SK-N-SH (cell line): ENCODE results near the gene ZNF547.

Experiments
- EP300 ChIP-seq, 2 experiments: IDR thresholded peaks; 2 replicates each; pipeline versions ENCODE4 v1.4.0 to v1.6.1; 2012; ENCODE audit warnings: borderline replicate concordance in 1 of 2, low read depth in 1 of 2, low read length in 1 of 2
- TF ChIP-seq, protein P1 (sequence below): fragments of 150-350 bp; IDR thresholded peaks from 2 replicates; pipeline ENCODE4 v1.6.1; 2017; ENCODE audit warnings: antibody characterized with exemption, low read length, low read depth, borderline replicate concordance
- TF ChIP-seq, protein P2 (sequence below): fragments of 200-600 bp; sonication (generic); IDR thresholded peaks from 2 replicates; pipeline ENCODE4 v1.6.1; 2017; ENCODE audit warnings: antibody characterized with exemption, mild to moderate bottlenecking, moderate library complexity
- TF ChIP-seq, protein P3 (sequence below): IDR thresholded peaks from 2 replicates; pipeline ENCODE4 v1.4.0; 2012; ENCODE audit warnings: low read depth, borderline replicate concordance

GRCh38 chr19:57362997-57363687, at the start of gene ZNF547, which contains the start of gene TRAPPC2B:
- no peak for TF ChIP-seq EP300 (IDR thresholded peaks at IDR 0.05; ENCODE audit: borderline replicate concordance in 1 of 2, low read depth in 1 of 2, low read length in 1 of 2)
- TF ChIP-seq, protein P1, sequence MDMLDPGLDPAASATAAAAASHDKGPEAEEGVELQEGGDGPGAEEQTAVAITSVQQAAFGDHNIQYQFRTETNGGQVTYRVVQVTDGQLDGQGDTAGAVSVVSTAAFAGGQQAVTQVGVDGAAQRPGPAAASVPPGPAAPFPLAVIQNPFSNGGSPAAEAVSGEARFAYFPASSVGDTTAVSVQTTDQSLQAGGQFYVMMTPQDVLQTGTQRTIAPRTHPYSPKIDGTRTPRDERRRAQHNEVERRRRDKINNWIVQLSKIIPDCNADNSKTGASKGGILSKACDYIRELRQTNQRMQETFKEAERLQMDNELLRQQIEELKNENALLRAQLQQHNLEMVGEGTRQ, result no peak
- TF ChIP-seq, protein P2, sequence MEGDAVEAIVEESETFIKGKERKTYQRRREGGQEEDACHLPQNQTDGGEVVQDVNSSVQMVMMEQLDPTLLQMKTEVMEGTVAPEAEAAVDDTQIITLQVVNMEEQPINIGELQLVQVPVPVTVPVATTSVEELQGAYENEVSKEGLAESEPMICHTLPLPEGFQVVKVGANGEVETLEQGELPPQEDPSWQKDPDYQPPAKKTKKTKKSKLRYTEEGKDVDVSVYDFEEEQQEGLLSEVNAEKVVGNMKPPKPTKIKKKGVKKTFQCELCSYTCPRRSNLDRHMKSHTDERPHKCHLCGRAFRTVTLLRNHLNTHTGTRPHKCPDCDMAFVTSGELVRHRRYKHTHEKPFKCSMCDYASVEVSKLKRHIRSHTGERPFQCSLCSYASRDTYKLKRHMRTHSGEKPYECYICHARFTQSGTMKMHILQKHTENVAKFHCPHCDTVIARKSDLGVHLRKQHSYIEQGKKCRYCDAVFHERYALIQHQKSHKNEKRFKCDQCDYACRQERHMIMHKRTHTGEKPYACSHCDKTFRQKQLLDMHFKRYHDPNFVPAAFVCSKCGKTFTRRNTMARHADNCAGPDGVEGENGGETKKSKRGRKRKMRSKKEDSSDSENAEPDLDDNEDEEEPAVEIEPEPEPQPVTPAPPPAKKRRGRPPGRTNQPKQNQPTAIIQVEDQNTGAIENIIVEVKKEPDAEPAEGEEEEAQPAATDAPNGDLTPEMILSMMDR, result no peak
- TF ChIP-seq, protein P3, sequence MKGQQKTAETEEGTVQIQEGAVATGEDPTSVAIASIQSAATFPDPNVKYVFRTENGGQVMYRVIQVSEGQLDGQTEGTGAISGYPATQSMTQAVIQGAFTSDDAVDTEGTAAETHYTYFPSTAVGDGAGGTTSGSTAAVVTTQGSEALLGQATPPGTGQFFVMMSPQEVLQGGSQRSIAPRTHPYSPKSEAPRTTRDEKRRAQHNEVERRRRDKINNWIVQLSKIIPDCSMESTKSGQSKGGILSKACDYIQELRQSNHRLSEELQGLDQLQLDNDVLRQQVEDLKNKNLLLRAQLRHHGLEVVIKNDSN, result no peak
